HG02938 (cell line): ENCODE results near the gene LYSMD2.
"Not testable (repeated sequence)": the region's sequence is repeated elsewhere in the genome, so short reads cannot be mapped to it uniquely, and the experiment has no call there.

Source experiments
- ATAC-seq: cut with Tn5 transposase; IDR thresholded peaks from one replicate; pipeline ENCODE4 v1.9.1; 2021; ENCODE audit warnings: mild to moderate bottlenecking, moderate library complexity; ENCODE audit not compliant: unreplicated experiment

The LYSMD2 gene, protein sequence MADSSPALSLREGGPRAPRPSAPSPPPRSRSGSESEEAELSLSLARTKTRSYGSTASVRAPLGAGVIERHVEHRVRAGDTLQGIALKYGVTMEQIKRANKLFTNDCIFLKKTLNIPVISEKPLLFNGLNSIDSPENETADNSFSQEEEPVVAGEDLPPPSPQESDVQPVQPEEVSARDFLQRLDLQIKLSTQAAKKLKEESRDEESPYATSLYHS

DNA sequence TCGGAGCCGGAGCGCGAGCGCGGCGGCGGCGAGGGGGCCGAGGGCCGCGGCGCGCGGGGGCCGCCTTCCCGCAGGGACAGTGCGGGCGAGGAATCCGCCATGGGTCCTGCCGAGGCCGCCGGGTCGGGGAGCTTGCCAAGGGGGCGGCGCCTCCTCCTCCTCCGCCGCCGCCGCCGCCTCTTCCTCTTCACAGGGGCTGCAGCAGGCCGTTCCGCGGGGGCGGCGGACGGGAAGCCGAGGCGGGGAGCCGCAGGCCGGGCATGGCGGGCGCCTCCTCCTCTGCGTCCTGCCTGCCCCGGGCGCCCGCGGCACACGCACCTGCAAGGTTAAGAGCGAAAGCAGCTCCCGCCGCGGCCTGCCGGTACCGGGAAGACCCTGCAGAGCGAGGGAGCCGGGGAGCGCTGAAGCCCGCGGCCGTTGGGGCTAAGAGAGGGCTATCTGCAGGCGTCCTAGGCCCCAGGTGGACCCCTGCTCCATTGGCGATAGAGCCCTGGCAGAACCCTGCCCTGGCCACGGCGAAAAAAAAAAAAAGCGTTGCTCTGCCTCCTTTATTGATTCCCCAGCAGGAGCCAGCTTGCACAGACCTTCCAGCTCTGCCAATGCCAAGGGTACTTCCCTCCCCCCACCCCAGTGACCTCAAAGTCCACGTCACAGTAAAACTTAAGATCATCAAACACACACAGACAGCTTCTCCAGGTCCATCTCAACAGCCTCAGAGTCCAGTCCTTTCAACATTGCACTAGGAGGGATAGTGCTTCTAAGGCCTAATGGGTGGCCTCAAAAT is at the start of gene LYSMD2:
TSS of gene LYSMD2 (minus strand) at position 134 of the 784 bp plus-strand sequence. CDS start at position 101, 33 bp downstream.
- ATAC-seq: no peak

DNA sequence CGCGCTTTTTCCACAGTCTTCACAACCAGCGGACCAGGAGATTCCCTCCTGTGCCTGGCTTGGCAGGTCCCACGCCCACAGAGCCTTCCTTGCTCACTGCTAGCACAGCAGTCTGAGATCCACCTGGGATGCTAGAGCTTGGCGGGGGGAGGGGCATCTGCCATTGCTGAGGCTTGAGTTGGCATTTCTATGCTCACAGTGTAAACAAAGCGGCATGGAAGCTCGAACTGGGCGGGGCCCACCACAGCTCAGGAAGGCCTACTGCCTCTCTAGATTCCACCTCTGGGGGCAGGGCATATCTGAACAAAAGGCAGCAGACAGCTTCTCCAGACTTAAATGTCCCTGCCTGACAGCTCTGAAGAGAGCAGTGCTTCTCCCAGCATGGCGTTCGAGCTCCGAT is 49.7 kb upstream of the LYSMD2 start:
- not testable (repeated sequence) for ATAC-seq

DNA sequence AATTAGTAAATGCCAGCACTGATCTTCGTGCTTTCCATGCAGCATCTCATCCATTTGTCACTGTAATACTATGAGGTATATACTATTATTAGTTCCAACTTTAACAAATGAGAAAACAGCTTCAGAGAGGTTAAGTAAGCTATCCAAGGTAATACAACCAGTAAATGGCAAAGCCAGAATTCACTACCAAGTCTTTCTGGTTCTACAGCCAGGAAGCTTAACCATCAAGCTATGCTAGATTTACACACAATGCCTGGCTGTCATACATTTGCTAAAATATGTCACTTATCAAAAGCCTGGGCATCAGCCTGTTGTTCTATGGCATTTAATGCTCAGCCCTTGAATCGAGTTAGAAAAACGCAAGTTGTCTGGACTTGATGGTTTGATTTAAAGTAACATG is 46.5 kb upstream of the LYSMD2 start:
- no peak for ATAC-seq

DNA sequence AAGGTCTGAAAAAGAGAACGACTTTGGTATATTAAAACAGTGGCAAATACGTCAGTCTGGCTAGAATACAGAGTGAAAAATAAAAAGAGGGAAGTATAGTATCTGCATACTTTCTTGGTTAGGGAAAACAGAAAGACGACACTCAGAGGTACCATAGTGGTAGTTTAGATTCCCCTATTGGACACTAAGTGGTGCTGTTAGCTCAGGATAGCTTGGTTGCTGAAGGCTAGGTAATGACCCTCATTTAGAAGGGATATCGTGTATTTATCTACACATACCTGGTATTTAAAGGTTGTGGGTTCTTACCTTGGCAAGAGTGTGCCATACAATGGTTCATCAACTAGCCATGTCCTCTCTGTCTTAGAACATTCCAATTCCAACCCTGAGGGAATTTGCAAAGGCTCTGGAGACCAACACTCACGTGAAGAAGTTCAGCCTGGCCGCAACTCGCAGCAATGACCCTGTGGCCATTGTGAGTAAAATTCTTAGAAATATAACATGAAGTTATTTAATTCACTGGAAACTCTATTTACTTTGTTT is 45.0 kb upstream of the LYSMD2 start:
- ATAC-seq: no peak

DNA sequence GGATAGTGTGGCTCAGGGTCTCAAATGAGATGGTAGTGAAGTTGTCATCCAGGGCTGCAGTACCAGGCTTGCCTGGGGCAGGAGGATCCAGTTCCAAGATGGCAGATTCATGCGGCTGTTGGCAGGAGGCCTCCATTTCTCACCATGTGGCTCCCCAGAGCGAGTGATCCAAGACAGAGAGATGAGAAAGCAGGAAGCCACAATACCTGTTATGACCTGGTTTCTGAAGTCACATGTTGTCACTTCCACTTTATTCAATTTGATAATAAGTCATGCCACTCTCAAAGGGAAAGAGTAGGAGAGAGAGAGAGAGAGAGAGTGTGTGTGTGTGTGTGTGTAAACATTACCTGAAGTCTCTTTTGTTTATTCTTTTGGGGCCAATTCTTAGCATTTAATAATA is 44.1 kb upstream of the LYSMD2 start:
- ATAC-seq: no peak

DNA sequence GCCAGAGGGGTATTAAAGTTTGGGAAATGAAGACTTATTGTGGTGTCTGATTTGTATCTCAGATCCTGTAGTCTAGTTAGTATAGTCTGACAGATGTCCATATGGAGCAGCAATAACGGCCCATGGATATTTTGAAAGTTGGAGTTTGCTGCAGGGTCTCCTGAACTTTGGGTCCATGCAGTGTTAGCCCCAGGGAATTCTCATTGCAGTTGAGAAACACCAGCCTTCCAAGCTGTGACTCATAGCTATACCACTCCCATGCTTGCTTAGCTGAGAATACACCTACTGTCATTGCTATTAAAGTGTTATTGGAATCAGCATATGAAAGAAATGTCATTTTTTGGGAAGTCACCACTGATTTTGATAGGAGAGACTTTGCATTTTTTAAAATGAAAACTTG is 43.2 kb upstream of the LYSMD2 start:
- no peak for ATAC-seq

DNA sequence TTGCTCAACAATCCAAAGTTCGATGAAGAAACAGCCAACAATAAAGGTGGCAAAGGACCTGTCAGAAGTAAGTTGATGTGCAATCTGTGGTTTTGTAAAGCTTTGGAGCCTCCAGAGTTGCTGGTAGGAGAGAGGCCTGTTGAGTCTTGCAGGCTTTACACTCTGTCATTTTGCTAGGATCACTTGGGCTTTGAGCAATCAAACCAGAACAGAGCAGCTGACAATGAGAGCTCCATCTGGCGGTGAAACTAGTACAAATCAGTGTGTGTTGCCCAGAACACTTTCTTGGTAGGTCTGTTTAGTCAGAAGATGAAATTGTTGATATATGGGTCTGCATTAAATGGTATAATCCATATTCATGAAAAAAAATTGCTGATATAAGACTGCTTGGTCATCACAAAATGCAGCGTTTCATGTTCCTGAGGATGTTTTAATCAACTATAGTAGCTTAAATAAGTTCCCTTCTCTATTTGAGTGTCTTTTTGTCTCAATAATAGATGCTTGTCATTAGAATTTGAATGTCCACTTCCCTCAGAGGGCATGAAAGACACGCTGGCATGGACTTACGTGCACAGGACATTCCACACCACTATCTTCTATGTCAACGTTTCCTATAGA is 39.6 kb upstream of the LYSMD2 start:
- peak; percentile 82 for ATAC-seq

DNA sequence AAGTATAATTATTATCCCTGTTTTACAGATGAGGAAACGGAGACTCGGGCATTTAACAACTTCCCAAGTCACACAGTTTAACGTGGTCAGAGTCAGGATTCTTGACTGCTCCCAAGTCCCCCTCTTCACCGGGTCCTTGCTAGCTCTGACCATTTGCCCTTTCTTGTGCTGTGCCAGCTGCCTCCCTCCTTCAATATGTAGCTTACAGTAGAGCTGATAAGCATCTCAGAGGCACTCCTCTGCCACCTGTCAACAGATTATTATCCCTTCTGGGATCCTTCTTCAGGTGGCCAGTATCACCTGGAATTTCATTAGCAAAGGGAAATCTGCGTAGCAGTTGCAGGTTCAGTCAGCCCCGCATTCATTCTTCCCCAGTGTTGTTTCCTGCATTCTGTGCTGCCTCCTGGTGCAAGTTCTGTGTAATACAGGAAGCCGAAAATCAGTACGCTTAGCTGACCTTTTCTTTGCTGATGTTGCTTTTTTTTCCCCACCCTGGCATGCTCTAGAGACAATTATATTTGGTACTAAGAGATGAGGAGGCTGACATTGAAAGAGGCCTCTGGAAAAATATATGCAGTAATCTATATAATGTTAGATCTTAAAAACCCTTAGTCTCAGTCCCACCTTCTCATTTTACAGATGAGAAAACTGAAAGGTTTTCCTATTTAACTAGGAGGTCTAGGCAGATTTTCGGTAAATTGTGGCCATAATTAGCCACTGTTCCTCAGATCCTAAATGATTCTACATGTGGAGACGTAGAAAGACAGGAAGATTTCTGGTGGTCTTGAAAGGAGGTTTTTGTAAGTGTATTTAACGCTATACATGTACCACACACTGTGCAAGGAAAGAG is 38.7 kb upstream of the LYSMD2 start:
- no peak for ATAC-seq

DNA sequence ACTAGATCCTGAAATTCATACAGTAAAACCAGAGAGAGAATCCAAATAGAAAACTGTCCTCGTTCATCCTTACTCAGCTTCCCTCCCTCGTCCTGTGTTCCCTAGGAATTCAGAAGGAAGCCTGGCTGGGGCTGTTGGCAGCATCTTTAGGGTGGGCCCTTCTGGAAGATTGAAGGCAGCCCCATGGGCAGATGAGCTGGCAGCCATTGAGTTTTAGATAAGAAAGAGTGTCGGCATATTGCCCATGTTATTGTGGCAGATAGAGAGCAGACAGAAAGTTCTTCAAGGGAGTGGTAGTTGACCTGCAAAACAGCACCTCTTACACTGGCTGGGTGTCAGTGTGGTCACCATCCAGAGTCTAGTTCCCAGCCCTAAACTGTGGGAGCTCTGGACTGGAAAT is 37.5 kb upstream of the LYSMD2 start:
- ATAC-seq: no peak

DNA sequence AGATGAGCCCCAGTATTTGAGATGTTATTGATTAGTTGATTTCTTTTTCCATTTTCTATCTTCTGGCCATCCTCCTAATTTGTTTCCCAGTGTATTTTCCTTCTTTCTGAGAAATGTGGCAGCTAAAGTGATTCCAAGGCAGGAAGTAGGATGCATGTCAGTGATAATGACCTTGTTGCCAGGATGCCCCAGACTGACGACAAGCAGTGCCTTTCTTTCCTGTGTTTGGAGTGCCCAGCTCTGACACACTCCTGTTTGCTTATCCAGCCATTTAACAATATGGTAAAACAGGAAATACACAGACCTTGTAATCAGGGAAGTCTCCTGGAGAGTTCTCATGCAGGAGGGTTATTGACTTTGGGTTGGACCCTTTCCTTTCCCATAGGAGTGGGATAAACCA is 34.3 kb upstream of the LYSMD2 start:
- ATAC-seq: no peak

DNA sequence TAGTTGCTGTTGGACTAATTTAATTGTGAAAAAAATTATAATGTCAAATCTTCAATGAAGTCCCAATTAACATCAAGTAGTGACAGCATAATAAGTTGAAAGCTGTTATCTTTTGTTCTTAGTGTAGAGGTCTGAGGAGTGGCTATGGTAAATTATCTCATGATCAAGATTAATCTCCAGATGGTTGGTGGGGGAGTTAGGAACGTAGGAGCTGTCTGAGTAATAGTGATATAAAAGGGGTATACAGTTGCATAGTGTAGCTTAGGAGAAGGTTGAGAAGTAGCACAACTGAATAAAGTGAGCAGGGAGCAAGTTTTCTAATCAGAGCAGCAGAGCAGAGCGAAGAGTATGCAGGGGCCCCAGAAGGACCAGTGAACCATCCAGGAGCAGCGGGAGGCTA is 33.4 kb upstream of the LYSMD2 start:
- ATAC-seq: no peak

DNA sequence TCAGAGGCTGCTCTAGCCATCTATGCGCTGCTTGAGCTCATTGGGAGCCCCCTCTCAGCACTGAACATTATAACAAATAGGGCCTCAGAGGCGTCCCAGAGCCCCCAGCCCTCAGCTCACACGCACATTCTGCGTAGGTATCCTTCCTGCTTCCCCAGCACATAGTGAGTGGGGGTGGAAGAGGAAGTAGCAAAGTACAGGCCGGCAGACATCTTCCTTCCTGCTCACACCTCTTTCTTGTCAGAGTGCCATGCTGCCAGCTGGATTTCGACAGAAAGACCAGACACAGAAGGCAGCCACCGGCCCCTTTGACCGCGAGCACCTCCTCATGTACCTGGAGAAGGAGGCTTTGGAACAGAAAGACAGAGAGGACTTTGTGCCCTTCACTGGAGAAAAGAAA is 30.6 kb upstream of the LYSMD2 start:
- no peak for ATAC-seq

DNA sequence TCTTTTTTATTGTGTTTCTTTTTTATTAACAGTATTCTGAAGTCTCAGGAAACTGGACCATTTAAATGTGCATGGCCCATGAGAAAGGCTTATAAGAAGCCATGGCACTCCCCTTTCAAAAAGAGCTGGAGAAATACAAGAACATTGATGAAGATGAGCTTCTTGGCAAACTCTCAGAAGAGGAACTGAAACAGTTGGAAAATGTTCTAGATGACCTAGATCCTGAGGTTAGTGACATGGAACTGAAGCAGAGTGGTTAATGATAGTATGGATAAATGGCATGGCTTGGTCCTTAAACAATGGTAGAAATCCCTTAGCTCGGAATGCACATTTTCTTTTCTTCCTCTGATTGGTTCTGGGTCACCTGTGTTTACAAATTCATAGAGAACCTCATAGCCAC is 28.9 kb upstream of the LYSMD2 start:
- ATAC-seq: no peak

DNA sequence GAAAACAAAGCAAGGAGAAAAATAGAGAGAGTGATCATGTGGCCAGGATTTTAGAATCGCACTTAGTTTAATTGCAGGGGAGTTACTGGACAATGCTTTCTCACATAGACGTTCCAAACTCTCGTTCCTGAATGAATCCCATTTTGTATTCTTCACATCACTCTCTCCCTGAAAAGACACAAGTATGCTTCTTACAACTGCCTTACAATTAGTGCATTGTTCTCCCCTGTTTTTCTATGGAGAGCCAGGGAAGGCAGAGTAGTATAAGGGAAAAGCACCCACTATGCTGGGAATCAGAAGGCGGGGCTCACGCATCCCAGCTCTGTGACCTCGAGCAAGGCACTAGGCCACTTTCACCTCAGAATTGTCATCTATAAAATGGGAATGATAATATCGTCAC is 28.3 kb upstream of the LYSMD2 start:
- ATAC-seq: no peak

DNA sequence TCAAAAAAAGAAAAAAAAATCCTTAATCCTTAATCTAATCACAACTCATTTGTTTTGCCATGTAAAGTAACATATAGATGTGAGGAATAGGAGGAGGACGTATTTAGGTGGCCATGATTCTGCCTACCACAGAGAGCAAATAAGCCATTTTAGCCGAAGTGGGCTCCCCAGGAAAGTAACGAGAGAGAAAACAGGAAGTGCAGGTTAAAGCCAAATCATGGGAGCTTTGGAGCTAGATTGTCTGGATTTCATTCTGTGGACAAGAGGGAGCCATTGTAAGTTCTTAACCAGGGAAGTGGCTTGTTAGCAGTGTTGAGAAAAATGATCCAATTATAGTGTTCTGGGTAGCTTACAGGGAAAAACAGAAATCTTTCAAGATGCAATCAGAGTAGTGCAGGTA is 23.4 kb upstream of the LYSMD2 start:
- no peak for ATAC-seq

DNA sequence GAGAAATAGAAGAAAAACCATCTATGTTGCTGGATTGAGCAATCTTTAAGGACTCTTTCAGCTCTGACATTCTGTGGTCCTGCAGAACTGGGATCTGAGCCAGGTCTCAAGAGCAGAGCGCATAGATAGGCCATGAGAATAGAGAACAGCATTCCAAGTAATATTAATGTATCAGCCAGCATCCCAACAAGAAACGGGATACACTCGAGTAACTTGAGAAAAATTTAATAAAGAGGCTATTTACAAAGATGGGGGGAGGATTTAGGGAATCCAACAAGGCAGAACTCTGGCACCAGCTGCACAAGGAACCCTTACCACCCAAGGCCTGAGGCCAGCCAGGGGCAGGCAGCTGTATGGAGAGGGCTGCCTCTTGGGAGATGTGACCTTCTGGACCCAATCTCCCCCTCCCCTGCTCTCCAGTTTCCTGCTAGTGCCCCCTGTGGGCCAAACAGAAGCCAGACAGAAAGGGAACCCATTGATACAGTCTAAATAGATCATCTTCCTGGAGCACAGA is 22.2 kb upstream of the LYSMD2 start:
- no peak for ATAC-seq

DNA sequence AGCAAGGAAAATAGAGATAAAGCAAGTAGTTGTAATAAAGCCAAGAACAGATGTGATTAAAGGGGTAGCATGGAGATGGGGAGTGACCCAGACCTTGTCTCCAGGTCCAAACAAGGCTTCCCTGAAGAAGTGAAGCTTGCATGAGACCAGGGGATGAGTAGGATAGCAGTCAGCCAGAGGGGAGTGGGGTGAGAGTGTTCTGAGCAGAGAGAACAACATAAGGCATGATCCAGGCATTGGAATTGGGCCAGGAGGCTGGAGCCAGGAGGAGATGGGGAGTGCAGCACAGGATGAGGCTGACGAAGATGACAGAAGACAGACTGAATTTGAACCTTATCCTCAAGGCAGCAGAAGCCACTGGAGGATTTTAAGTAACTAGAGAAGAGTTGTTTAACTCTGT is 21.2 kb upstream of the LYSMD2 start:
- no peak for ATAC-seq

DNA sequence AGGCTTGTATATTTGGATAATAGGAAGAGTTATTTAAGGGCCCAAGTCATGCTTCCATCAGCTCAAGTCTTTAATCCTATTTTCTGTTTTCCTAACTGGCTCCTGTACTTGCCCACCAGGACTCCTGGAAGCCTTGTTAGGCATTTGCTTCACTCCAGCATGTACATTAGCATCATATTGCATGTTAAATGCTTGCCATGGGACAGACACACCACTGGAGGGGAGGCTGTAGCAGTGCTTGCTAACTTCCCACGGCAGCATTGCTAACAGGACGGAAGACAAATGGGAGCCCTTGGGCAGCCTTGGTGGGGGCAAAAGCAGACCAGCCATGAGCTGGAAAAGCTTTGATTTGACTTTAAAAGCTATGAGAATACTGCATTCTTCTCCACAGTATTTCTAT is 20.0 kb upstream of the LYSMD2 start:
- ATAC-seq: no peak

DNA sequence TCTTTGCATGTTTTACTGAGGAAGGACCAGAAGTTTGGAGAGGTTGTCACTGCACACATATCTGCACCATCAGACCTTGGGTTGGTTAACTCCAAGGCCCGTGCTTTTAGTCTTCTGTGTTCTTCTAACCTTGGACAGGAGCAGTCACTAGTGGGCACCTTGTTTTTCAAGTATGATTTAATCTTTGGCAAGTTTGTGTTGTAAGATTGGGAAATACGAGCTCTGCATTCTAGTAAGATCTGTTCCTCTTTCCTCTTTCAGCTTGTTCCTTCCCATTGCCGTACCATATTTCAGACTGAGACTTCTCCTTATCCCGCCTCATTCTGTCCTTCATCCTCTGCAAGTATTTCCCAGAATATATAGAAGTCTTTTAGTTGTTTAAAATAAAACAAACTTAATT is 19.0 kb upstream of the LYSMD2 start:
- ATAC-seq: no peak

DNA sequence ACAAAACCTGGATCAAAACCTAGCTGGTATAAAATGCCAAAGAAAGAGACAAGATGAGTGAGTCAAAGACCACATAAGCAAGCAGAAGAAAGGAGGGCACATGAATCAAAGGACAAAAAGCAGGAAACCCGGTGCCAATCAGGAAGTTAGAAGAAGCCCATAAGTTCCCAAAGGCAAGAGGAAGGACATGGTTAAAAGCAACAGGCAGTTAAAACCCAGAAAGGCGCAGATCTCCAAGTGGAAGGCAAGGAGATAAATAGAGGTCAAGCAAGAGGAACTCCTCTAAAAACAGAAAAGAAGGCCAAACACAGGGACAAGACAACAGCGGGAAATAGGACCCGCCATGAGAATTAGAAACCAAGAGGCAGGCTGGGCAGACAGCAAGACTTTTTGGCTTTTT is 18.3 kb upstream of the LYSMD2 start:
- no peak for ATAC-seq

DNA sequence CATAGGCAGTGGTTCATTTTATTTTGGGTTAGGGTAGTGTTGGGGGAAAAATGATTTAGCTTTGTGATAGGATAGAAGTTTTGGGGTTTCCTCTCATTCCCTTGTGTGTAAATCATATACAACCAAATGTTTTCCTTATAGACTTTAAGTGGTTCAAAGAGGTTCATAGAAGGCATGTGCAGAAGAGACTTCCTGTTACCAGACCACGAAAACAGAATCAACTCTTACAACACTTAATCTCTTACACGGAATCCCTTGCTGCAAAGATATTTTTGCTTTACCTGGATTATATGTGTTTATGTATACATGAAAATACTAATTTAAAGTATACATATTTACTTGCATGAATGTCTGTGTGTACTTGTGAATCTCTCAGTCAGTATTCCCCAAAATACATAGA is 16.8 kb upstream of the LYSMD2 start:
- ATAC-seq: no peak
